ENCODE measurements around the gene GABRG3.
"Not testable (repeated sequence)": the region's sequence is repeated elsewhere in the genome, so short reads cannot be mapped to it uniquely, and the experiment has no call there.

Gene GABRG3

GRCh38 chr15:27004226-27004625, 33.2 kb downstream of the GABRG3 start:
- not testable (repeated sequence) for DNase-seq

GRCh38 chr15:27017168-27017809, 46.3 kb downstream of the GABRG3 start:
- no peak for DNase-seq

- no peak for DNase-seq
These were observed 48.7 kb downstream of the GABRG3 start for GRCh38 chr15:27019687-27020086.

GRCh38 chr15:27025481-27025966, 54.5 kb downstream of the GABRG3 start:
- no peak for DNase-seq

DNA sequence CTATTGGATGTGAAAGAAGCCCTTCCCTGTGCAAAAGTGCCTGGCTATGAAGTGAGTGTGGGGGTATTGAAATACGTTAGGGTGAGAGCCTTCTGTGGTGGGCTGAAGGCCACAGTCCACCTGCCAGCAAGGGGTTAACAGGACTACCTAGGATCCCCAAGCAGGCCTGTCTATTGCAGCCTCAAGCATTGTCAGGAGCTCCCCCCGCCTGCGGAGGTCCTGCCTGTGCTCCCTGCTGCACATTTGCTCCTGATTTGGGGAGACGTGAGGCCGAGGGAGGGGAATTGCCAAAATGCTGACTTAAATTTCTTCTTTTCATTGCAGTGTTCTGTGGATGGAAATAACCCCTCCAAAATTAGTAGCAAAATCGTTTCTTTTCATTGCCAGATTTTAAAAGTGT, 56.2 kb downstream of the GABRG3 start:
- no peak for DNase-seq

DNA sequence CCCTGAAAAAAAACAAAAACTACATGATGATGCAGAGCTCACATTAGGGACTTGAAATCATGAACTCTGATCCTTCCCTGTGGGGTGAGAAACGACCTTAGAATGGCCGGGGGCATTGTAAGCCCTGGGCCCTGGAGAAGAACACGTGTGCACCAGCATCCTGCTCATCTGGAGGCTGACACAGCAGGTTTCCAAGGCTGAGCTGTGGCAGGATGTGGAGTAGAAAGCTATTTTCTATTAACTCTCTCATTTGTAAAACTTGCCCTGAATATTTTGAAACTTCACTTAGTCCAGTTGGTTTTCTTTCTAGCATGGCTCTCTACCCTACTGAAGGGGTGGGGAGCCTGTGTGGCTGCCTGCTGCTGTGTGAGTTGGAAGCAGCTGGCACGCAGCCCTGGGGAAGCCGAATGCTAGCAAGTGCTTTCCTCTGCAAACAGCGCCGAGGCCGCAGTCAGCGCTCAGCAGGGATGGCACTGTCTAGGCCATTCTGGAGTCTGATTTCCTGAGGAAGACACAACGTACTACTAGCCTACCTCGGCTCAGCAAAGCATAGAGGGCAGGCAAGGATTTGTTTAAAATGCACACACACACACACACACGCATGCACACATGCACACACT, 58.0 kb downstream of the GABRG3 start:
- no peak for DNase-seq

GRCh38 chr15:27036210-27036609, 65.2 kb downstream of the GABRG3 start:
- no peak for DNase-seq

- no peak for DNase-seq
These were observed 66.5 kb downstream of the GABRG3 start for GRCh38 chr15:27037501-27037900.

GRCh38 chr15:27039152-27039551, 68.2 kb downstream of the GABRG3 start:
- DNase-seq = no peak

- DNase-seq = no peak
These were observed 71.2 kb downstream of the GABRG3 start for GRCh38 chr15:27042230-27042629.

GRCh38 chr15:27042646-27043045, 71.7 kb downstream of the GABRG3 start:
- no peak for DNase-seq

DNA sequence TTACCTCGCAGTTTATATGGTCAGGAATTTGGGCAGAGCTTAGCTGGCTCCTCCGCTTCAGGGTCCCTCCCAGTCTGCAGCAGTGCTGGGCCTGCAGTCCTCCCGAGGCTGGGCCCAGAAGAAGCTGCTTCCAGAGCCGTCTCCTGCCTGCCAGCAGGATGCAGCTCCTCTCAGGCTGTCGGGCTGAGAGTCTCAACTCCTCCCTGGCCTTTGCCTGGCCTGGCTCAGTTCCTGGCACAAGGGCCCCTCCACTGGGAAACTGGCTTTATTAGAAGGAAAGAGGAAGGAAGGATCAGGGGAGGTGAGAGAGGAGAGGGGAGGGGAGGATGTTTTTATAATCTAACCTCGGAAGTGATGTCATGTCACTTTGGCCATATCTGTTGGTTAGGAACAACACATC, 72.8 kb downstream of the GABRG3 start:
- DNase-seq = no peak

DNA sequence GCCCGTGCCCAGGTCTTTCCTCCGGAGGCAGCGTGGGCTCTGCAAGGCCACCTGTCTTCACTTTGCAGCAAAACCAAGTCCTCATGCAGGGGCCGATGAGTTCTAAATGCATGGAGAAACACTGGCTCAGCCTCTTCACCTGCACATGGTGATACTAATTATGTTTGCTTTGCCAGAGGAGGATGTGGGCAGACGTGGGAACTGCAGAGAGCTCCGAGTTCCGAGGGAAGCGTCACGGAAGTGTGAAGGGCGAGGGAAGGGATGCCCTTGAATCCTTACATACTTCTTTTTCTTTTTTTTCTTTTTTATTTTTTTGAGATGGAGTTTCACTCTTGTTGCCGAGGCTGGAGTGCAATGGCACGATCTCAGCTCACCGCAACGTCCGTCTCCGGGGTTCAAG, 74.8 kb downstream of the GABRG3 start:
- no peak for DNase-seq

DNA sequence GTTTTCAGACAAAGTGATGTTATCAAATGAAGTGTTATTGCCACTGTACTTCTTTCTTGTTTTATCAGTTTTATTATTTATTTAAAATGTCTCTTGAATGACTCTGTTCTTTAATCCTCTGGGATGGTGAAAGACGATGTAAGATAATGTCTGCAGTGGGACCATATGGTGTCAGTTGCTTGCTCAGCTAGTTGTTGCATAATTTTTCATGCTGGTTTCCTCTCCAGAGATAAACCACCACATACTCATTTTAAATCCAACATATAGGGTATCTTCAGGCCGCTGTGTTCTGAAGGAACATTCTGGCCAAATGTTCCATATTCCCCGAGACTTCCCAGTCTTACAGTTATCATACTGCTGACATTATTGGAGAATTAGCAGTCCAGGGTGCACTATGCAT, 75.9 kb downstream of the GABRG3 start:
- DNase-seq = no peak

GRCh38 chr15:27050163-27050562, 79.2 kb downstream of the GABRG3 start:
- no peak for DNase-seq

DNA sequence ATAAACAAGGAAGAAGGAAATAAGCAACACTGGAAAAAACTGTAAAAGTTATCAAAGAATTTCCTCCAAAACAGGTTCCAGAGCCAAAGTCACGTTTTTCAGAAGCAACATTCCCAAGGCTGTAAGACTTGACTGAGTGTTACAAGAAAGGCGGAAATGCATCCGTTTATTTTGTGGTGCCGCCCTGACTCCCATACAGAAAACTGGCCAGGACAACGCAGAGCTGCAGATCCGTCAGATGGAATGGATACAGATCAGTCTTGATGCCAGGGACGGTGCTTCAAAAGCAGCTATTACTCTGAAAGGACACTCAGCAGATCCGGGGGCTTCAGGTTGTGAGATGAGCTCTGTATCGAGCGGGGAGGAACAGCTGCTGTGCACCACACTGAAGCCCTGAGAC, 83.4 kb downstream of the GABRG3 start:
- DNase-seq = no peak

DNA sequence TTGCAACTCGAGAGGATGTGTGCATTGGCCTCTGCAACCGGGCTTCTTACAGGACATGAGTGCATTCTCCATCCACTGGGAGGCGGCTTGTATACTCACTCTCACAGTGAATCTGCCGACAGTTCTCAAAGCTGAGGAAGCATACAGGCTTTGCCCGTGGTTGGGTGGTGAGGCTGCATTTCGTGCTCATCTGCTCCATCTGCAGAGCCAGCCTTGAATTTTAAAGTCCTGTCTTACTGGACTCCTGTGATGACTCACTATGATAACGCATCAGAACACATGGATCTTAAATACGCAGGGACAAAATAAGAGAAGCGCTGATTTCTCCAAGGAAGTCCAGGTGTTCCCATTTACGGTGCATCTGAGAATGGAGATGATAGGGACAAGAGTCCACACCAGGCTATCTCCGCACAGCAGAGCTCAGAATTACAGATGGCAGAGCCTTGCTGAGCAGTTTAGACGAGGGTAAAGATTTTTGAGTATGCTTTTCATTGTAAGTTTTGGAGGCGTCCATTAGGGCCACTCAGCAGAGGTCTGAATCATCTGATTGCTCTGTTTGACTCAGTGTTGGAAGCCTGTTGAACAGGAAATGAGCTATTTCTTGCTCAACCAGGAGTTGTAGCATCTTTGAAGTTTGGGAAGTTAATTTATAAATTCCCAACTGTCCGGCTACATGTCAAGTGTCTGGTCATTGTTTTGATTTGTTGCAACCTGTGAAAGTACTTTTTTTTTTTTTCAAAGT, 87.1 kb downstream of the GABRG3 start:
- DNase-seq = no peak

DNA sequence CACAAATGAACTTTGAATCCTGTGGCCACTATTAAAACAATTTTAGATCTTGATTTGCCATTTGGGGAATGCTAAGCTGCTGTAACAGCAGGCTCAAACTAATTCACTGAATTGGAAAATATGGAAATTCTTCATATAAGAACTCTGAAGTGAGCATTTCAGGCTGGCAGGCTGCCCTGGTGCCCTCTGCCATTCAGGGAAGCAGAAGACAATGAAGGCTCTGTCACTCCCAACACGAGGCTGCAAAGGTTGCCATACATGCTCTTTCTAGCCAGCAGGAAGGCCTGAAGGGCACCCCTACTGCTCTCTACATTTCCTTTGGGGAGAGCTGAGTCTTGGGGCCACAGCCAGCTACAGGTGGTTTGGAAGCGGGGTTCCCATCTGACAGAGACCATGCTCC, 88.0 kb downstream of the GABRG3 start:
- DNase-seq = no peak

DNA sequence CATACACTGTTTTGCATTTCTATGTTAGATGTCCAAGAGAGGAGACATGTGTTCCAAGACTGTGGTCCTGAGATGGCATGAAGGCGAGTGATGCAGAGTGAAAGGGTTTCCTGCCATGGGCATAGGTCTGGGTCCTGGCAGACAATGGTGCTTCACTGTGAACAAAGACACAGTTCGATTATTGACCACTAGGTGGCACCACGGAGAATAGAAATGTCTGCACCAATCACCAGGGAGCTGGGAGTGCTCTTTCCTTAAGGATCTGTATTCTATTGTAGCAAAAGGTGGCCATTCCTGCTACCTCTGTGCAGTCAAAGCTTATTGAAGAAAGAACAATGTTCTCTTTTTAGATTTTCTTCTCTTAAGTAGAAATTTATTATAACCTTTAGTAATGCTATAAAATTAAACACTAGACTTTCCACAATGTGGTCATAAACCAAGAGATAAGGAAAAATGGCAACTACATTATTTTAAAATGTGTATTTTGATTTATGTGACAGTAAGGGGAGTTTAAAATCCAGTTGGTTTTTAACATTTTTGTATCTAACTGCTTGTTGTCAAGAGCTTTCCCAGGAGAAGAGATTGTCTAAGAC, 88.7 kb downstream of the GABRG3 start:
- DNase-seq = no peak

GRCh38 chr15:27061739-27062138, 90.8 kb downstream of the GABRG3 start:
- no peak for DNase-seq

DNA sequence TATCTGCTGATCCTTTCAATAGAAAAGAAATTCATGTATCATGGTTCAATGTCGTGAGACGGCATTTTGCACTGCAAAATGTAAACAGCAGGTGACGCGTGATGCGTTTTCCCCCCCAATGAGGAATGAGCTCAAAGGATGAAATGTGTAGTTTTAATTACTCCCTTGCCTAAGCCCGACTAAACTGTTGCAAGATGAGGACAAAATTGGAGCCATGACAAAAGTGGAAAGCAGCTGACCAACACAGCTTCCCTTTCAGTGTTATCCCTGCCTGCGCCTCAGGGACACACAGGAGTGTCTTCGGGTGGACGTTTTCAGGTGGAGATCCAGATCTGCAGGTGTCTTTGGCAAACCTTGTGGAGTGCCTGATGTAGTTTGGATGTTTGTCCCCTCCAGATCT, 92.0 kb downstream of the GABRG3 start:
- no peak for DNase-seq

- DNase-seq = no peak
These were observed 93.1 kb downstream of the GABRG3 start for GRCh38 chr15:27064080-27064479.

DNA sequence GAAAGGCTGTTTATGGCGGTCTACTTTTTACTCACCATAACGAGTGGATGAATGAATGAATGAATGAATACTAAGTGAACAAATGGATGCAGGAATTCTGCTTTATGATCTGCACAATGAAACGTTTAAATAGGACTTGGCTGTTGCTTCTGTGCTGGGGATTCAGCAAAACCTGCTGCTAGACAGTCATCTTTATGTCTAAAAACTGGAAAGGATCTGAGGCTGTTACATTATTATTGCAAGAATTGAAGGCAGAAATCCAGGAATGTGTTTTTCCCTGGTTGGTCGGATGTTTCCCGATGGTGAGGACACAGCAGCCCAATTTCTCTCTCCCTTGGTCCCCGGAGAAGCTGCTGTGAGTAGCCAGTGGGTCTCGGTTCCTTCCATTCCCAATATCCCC, 94.2 kb downstream of the GABRG3 start:
- DNase-seq = no peak

GRCh38 chr15:27065785-27066184, 94.8 kb downstream of the GABRG3 start:
- no peak for DNase-seq

Measured in activated T-cell treated with anti-CD3 and anti-CD28 coated beads for 4 hours (primary cell).